Heart right ventricle (tissue), 16 donors: Measurements from ENCODE around the gene WARS2. TPM values are rescaled to one million over a fixed set of nuclear protein-coding genes. Genes with fewer than 3 reads are reported as not detected.

ENCODE experiments used
- ATAC-seq, 8 donors: fragments of 200-7000 bp; cut with Tn5 transposase; one replicate each; pipeline ENCODE4 v1.9.1; 2020; ENCODE audit warnings: mild to moderate bottlenecking in 8 of 8, moderate library complexity in 8 of 8, moderate number of reproducible peaks in 1 of 8
- DNase-seq, 2 donors: peaks; one replicate each; pipeline ENCODE4 v3.0.0-alpha.2; 2020
- H3K27ac ChIP-seq, 10 donors: fragments of 200-600 bp; sonication (generic) in 2 of 10; one replicate each; pipeline versions ENCODE4 v1.5.0 to v1.8.0; 2020 to 2022; ENCODE audit warnings: mild to moderate bottlenecking in 3 of 10
- H3K27me3 ChIP-seq, 7 donors: fragments of 200-600 bp; one replicate each; pipeline ENCODE4 v1.8.0; 2021 to 2022; ENCODE audit warnings: mild to moderate bottlenecking in 2 of 7
- H3K36me3 ChIP-seq, 9 donors: fragments of 200-600 bp; sonication (generic) in 1 of 9; one replicate each; pipeline versions ENCODE4 v1.5.0 to v1.8.0; 2020 to 2022; ENCODE audit warnings: mild to moderate bottlenecking in 2 of 9
- H3K4me1 ChIP-seq, 9 donors: fragments of 200-600 bp; sonication (generic) in 1 of 9; one replicate each; pipeline versions ENCODE4 v1.5.0 to v1.8.0; 2020 to 2022; ENCODE audit warnings: mild to moderate bottlenecking in 4 of 9
- H3K4me3 ChIP-seq, 10 donors: fragments of 200-600 bp; sonication (generic) in 2 of 10; one replicate each; pipeline versions ENCODE4 v1.5.0 to v1.8.0; 2020 to 2022; ENCODE audit warnings: mild to moderate bottlenecking in 7 of 10, moderate library complexity in 2 of 10
- H3K9me3 ChIP-seq, 11 donors: fragments of 200-600 bp in 10 of 11; sonication (generic) in 2 of 11; one replicate each; pipeline versions ENCODE4 v1.5.0 to v1.8.0; 2013 to 2022; ENCODE audit warnings: mild to moderate bottlenecking in 2 of 11, control low read depth in 1 of 11, moderate library complexity in 1 of 11
- CTCF ChIP-seq, 9 donors: fragments of 200-600 bp; sonication (generic) in 2 of 9; IDR thresholded peaks; one replicate each; pipeline versions ENCODE4 v1.5.0 to v1.8.0; 2021 to 2022; ENCODE audit warnings: antibody characterized with exemption in 9 of 9, mild to moderate bottlenecking in 5 of 9, moderate library complexity in 1 of 9
- WGBS, 2 donors: extraction: QIAGEN DNeasy Blood & Tissue Kit; methylation state at CpG; one replicate each; pipeline ENCODE4 v1.1.7; 2013; ENCODE audit warnings: inconsistent platforms in 1 of 2; 5-methylcytosine and 5-hydroxymethylcytosine counted together
- intact Hi-C, 10 donors: fragments of 100-400 bp; cut with DNase I; formaldehyde crosslinking; loops; one replicate each; pipeline versions ENCODE4 v1.11.1 to v1.14.2; 2022
- polyA plus RNA-seq, 2 donors: library from polyadenylated mRNA; stranded (reverse); fragments of 200-250 nt; gene quantifications; one replicate each; pipeline ENCODE4 v1.2.3, GENCODE V29; 2013
- total RNA-seq, 10 donors: library from RNA; stranded (reverse); fragmentation: NEBNext Ultra II Directional in 3 of 10; extraction: Animal tissue kit (Norgen Biotek cat#: 25700) in 3 of 10; gene quantifications; one replicate each; pipeline versions ENCODE4 v1.2.1 to v1.2.4, GENCODE V29; 2021 to 2023
- donor health status: Arrhythmogenic right ventricular cardiomyopathy.
- donor health status: ischemic (EF 13 %, LVEDD 7.1; RV severe dilation, severe dysfunction).
- donor health status: healthy with polysubstance abuse.
- donor health status: DM: no; HTN: yes; CAD: no.
- donor health status: DM: no; HTN: no; CAD: no.
- donor health status: ischemic (EF 25% LVEDD 6.9; RV normal size, moderate dysfunction).
- donor health status: ischemic (EF 25% LVEDD 5.7; RV mildly dilated, moderate dysfunction).
- donor health status: healthy.
- donor health status: DM: yes; HTN: yes; CAD: no.
- donor health status: Ischemic cardiomyopathy.
- donor health status: ischemic (EF 35%, LVEDD 5.7; RV mildly dilated, moderate dysfunction).
- donor health status: nonischemic (EF 11% LVEDD 7.7; RV severe dilation, severe dysfunction).
- donor health status: DM: yes; HTN: yes; CAD: no.
- donor health status: PGD.
- donor health status: ischemic (EF 29% LVEDD 5.4; RV normal size, mild dysfunction).
- donor health status: nonischemic (EF 23%, LVEDD 6.1; RV moderate dilation, normal function).

WARS2 gene
- total and polyA plus RNA-seq, 12 donors, result 3.5 to 15.4 (median 11.3) TPM

- TF ChIP-seq CTCF (IDR thresholded peaks at IDR 0.05), result no peak
- H3K4me1 ChIP-seq, result peaks cover 0 to 55% (median 39%) of the 10 kb centered on the region in 9 donors
- peak in 4 of 8 donors; percentile 17 to 37 (median 28) for ATAC-seq
- peaks cover 25 to 100% (median 100%) of the 10 kb centered on the region in 7 donors for H3K27me3 ChIP-seq
- H3K9me3 ChIP-seq, result no peaks in the 10 kb centered on the region
- DNase-seq, result no peak
- WGBS, 2 donors, result 7 to 8% methylated on average over 42 of the region's 42 CpGs
- intact Hi-C loops, result loop anchor here in 1 of 10 donors (1.0 kb wide), 1 partner anchor 15 kb away; no protein-coding TSS in a partner anchor
- H3K36me3 ChIP-seq, result no peaks in the 10 kb centered on the region
- peak overlapping the region; percentile 25 to 62 (median 48) for H3K4me3 ChIP-seq
- peak overlapping the region in 6 of 10 donors; percentile 6 to 80 (median 52) for H3K27ac ChIP-seq
These were observed 153.6 kb downstream of the WARS2 start for GRCh38 chr1:118986555-118987467.

- H3K36me3 ChIP-seq, result no peaks in the 10 kb centered on the region
- intact Hi-C loops, result no loop called here
- 13 to 15% methylated on average over 34 of the region's 34 CpGs for WGBS, 2 donors
- no peaks in the 10 kb centered on the region for H3K9me3 ChIP-seq
- ATAC-seq (no peak), DNase-seq (no peak)
- no peak overlapping the region for H3K27ac ChIP-seq
- peak overlapping the region in 7 of 10 donors; percentile 21 to 62 (median 50) for H3K4me3 ChIP-seq
- TF ChIP-seq CTCF (IDR thresholded peaks at IDR 0.05), result no peak
- H3K4me1 ChIP-seq, result peaks cover 0 to 55% (median 39%) of the 10 kb centered on the region in 9 donors
- H3K27me3 ChIP-seq, result peaks cover 22 to 100% (median 100%) of the 10 kb centered on the region in 7 donors
These were observed 154.6 kb downstream of the WARS2 start for GRCh38 chr1:118985640-118986554.

DNA sequence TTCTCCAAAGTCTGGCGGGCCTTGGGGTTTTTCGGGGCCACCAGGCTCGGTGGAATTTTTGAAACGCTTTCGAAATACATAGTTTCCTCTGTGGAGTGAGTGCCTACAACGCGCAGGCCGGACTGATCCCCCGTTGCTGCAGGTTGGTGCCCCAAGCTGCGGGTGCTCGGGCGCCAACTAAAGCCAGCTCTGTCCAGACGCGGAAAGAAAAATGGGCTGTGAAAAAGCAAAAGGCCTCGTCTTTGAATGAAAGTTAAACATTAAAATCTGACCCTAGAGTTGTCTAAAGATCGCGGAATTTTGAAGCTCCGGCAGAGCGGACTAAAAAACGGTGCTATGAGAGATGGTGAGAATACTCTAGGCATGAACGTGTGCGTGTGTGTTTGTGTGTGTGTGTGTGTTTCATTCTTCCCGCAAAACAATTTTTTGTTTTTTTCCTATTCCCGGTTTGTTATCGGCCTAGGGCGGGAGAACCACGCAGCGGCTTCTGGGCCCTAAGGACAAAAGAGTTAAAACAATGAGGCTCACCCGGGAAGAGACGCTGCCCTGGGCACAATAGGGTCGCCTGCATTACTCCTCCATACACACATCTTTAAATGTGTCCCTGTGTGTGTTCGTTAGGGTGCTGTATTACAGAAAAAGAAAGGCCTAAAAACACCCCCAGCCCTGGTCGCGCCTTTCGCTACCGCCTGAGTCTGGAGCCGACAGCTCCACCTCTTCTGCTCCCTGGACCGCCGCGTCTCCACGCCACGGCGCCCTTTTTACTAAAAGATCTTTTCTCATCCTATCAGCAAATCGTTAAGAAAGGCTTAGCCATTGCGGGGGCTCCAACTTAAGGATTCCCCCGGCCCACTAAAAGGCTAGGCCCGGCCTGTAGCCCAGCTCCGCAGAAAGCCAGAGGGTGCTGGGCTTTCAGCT is 155.5 kb downstream of the WARS2 start:
- Histone ChIP-seq H3K4me3 (peak overlapping the region in 8 of 10 donors; percentile 5 to 54 (median 24)), H3K36me3 (no peaks in the 10 kb centered on the region), H3K27ac (no peak overlapping the region), H3K9me3 (no peaks in the 10 kb centered on the region), H3K4me1 (peaks cover 0 to 56% (median 41%) of the 10 kb centered on the region in 9 donors), H3K27me3 (peaks cover 13 to 100% (median 100%) of the 10 kb centered on the region in 7 donors)
- intact Hi-C loops, result no loop called here
- WGBS, 2 donors, result 22 to 30% methylated on average over 48 of the region's 48 CpGs
- TF ChIP-seq CTCF (IDR thresholded peaks at IDR 0.05), result no peak
- DNase-seq, result no peak
- peak in 2 of 8 donors; percentile 23 to 26 for ATAC-seq
